Liver (tissue), 9 donors: ENCODE data around the gene STK17B. TPM values are rescaled to one million over a fixed set of nuclear protein-coding genes. Genes with fewer than 3 reads are reported as not detected.

Experiments used
- DNase-seq: peaks from one replicate; pipeline ENCODE4 v3.0.0-alpha.2; 2017; ENCODE audit warnings: low spot score
- H3K27ac ChIP-seq, 2 donors: one replicate each; pipeline ENCODE4 v1.7.0; 2013; ENCODE audit warnings: inconsistent platforms in 2 of 2, low read length in 2 of 2, control low read depth in 1 of 2, low read depth in 1 of 2, mild to moderate bottlenecking in 1 of 2
- H3K27me3 ChIP-seq, 4 donors: one replicate each; pipeline versions ENCODE4 v1.6.1 to v1.7.0; 2013; ENCODE audit warnings: low read length in 3 of 4, inconsistent platforms in 1 of 4, mild to moderate bottlenecking in 1 of 4, moderate library complexity in 1 of 4; ENCODE audit not compliant: control insufficient read depth in 4 of 4, insufficient read depth in 4 of 4
- H3K36me3 ChIP-seq, 4 donors: one replicate each; pipeline versions ENCODE4 v1.6.1 to v1.7.0; 2013; ENCODE audit warnings: low read length in 3 of 4, mild to moderate bottlenecking in 3 of 4, low read depth in 1 of 4, moderate library complexity in 1 of 4; ENCODE audit not compliant: control insufficient read depth in 4 of 4, insufficient read depth in 3 of 4
- H3K4me1 ChIP-seq, 4 donors: one replicate each; pipeline versions ENCODE4 v1.6.1 to v1.7.0; 2013; ENCODE audit warnings: low read length in 3 of 4, mild to moderate bottlenecking in 3 of 4, moderate library complexity in 1 of 4; ENCODE audit not compliant: control insufficient read depth in 4 of 4, insufficient read depth in 4 of 4
- H3K4me3 ChIP-seq, 3 donors: one replicate each; pipeline versions ENCODE4 v1.6.1 to v1.7.0; 2013; ENCODE audit warnings: low read length in 3 of 3, control low read depth in 1 of 3, low read depth in 1 of 3, mild to moderate bottlenecking in 1 of 3
- H3K9ac ChIP-seq, 2 donors: one replicate each; pipeline ENCODE4 v1.7.0; 2013; ENCODE audit warnings: low read length in 2 of 2, mild to moderate bottlenecking in 2 of 2, moderate library complexity in 2 of 2, control low read depth in 1 of 2, low read depth in 1 of 2
- H3K9me3 ChIP-seq, 4 donors: one replicate each; pipeline versions ENCODE4 v1.6.1 to v1.7.0; 2013; ENCODE audit warnings: low read length in 3 of 4; ENCODE audit not compliant: control insufficient read depth in 4 of 4
- EGR1 ChIP-seq, 2 donors: IDR thresholded peaks; 2 replicates each; pipeline ENCODE4 v1.6.1; 2016 to 2018; ENCODE audit warnings: antibody characterized with exemption in 2 of 2, low read depth in 2 of 2
- FOXA1 ChIP-seq: IDR thresholded peaks from 2 replicates; pipeline ENCODE4 v1.6.1; 2016; ENCODE audit warnings: antibody characterized with exemption
- FOXA2 ChIP-seq: IDR thresholded peaks from 2 replicates; pipeline ENCODE4 v1.6.1; 2016; ENCODE audit warnings: antibody characterized with exemption
- GABPA ChIP-seq, 2 donors: IDR thresholded peaks in 1 of 2; conservative IDR thresholded peaks in 1 of 2; 2 replicates each; pipeline ENCODE4 v1.6.1; 2016; ENCODE audit warnings: antibody characterized with exemption in 2 of 2, mild to moderate bottlenecking in 1 of 2, moderate library complexity in 1 of 2
- HNF4A ChIP-seq, 2 donors: conservative IDR thresholded peaks; 2 replicates each; pipeline ENCODE4 v1.6.1; 2016; ENCODE audit warnings: antibody characterized with exemption in 2 of 2, mild to moderate bottlenecking in 2 of 2
- HNF4G ChIP-seq: IDR thresholded peaks from 2 replicates; pipeline ENCODE4 v1.6.1; 2016; ENCODE audit warnings: antibody characterized with exemption
- JUND ChIP-seq, 2 donors: IDR thresholded peaks; 2 replicates each; pipeline ENCODE4 v1.6.1; 2016; ENCODE audit warnings: antibody characterized with exemption in 2 of 2
- NR2F2 ChIP-seq: IDR thresholded peaks from 2 replicates; pipeline ENCODE4 v1.6.1; 2016; ENCODE audit warnings: antibody characterized with exemption
- RAD21 ChIP-seq, 2 donors: IDR thresholded peaks; 2 replicates each; pipeline ENCODE4 v1.6.1; 2016; ENCODE audit warnings: antibody characterized with exemption in 2 of 2, mild to moderate bottlenecking in 2 of 2
- REST ChIP-seq: IDR thresholded peaks from 2 replicates; pipeline ENCODE4 v1.6.1; 2016; ENCODE audit warnings: antibody characterized with exemption, mild to moderate bottlenecking
- SP1 ChIP-seq: IDR thresholded peaks from 2 replicates; pipeline ENCODE4 v1.6.1; 2018; ENCODE audit warnings: antibody characterized with exemption, mild to moderate bottlenecking
- TAF1 ChIP-seq: conservative IDR thresholded peaks from 2 replicates; pipeline ENCODE4 v1.6.1; 2016; ENCODE audit warnings: antibody characterized with exemption, mild to moderate bottlenecking
- WGBS: extraction: QIAGEN DNeasy Blood & Tissue Kit; methylation state at CpG from one replicate; pipeline ENCODE4 v1.1.7; 2013; 5-methylcytosine and 5-hydroxymethylcytosine counted together
- polyA plus RNA-seq, 2 donors: library from polyadenylated mRNA; stranded (reverse) in 1 of 2; unstranded in 1 of 2; fragments of 200-250 nt in 1 of 2; fragments of >200 nt in 1 of 2; fragmentation: Nextera tagmentation in 1 of 2; extraction: Ambion mirVana in 1 of 2; gene quantifications; one replicate each; pipeline versions ENCODE4 v1.2.1 to v1.2.3, GENCODE V29; 2013 to 2015
- total RNA-seq, 2 donors: library from RNA; depleted of rRNA; stranded (reverse); fragments of >200 nt; gene quantifications; one replicate each; pipeline ENCODE4 v1.2.3, GENCODE V29; 2014
- TF ChIP-seq, protein P1 (sequence below): fragments of 150-350 bp; IDR thresholded peaks from 2 replicates; pipeline ENCODE4 v1.5.1; 2017; ENCODE audit warnings: improper control_type of control experiment, low read depth, low read length; ENCODE audit not compliant: missing input control
- TF ChIP-seq, protein P2 (sequence below): IDR thresholded peaks from 2 replicates; pipeline ENCODE4 v1.6.1; 2016; ENCODE audit warnings: antibody characterized with exemption
- donor health status: healthy.
- donor health status: healthy.
- donor health status: healthy.
- donor health status: healthy.
- donor health status: healthy.

The STK17B gene
- total and polyA plus RNA-seq, 4 donors, result 1.0 to 21.8 (median 4.6) TPM

DNA sequence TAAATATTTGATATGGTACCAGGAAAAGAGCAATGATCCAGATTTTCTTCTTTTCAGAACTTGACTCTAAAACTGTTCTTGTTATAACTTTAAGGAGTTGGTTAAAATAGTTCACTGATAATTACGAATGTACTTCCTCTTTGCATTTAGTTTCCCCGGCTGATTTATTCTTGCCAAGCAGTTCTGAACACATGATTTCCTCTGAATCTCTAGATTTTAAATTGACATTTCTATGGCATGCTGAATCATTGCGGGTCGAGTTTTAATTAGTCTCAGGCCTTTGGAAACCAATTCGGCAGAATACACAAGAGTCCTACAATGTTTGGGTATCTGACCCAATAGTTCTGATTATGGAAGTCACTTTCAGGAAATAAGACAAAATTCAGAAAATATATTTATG lies 65.4 kb downstream of the STK17B start:
- H3K9ac ChIP-seq, result no peak overlapping the region
- DNase-seq, result no peak
- no peaks in the 10 kb centered on the region for H3K4me1 ChIP-seq
- no peak overlapping the region for H3K27ac ChIP-seq
- WGBS, result 69% methylated on average over 5 of the region's 5 CpGs
- H3K9me3 ChIP-seq, result no peaks in the 10 kb centered on the region
- H3K4me3 ChIP-seq, result no peak overlapping the region
- no peaks in the 10 kb centered on the region for H3K27me3 ChIP-seq
- no peaks in the 10 kb centered on the region for H3K36me3 ChIP-seq
- TF ChIP-seq HNF4G (no peak), JUND (IDR thresholded peaks at IDR 0.05) (no peak), EGR1 (IDR thresholded peaks at IDR 0.05; ENCODE audit: low read depth in 2 of 2) (no peak), NR2F2 (no peak)

DNA sequence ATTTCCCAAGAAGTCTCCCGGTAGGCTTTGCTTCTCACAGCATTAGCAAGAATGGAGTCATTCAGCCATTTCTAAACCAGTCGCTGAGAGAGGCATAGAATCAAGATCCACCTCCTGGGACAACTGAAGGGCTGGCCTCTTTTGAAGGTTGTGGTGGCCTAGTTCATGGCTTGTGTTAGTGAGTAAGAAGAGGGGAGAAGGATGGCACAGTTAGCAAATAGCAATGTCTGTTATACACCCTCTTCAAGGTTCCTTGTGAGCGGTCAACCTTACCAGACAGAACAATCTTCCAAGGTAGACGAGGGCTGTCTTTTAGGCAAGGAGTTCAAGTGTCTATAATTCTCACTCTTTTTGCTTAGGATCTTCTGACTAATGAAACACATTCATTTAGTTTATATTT lies 67.3 kb downstream of the STK17B start:
- Histone ChIP-seq H3K27me3 (no peaks in the 10 kb centered on the region), H3K4me1 (no peaks in the 10 kb centered on the region), H3K4me3 (no peak overlapping the region), H3K27ac (no peak overlapping the region), H3K9me3 (no peaks in the 10 kb centered on the region), H3K9ac (no peak overlapping the region), H3K36me3 (no peaks in the 10 kb centered on the region)
- DNase-seq, result no peak
- TF ChIP-seq HNF4G (no peak), EGR1 (IDR thresholded peaks at IDR 0.05; ENCODE audit: low read depth in 2 of 2) (no peak)
- 94% methylated on average over 4 of the region's 4 CpGs for WGBS

DNA sequence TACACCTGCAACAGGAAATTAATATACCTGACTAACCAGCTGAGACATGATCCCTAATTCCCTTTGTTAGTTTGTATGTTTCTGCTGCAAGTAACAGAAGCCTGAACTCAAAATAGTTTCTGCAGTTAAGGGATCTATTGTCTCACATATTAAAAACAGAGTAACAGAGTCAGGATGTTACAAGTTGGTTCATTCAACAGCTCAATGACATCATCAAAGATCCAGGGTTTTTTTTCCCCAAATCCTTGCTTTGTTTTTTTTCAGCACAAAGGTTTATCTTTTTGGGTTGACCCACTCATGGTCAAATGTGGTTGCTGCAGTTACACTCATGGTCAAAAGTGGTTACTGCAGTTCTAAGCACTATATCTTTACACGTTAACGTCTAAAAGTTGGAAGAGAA lies 67.8 kb downstream of the STK17B start:
- Histone ChIP-seq H3K9ac (no peak overlapping the region), H3K4me3 (no peak overlapping the region), H3K27me3 (no peaks in the 10 kb centered on the region), H3K36me3 (no peaks in the 10 kb centered on the region), H3K4me1 (no peaks in the 10 kb centered on the region), H3K27ac (no peak overlapping the region), H3K9me3 (no peaks in the 10 kb centered on the region)
- no peak for DNase-seq
- 92% methylated on average over 2 of the region's 2 CpGs for WGBS
- TF ChIP-seq RAD21 (IDR thresholded peaks at IDR 0.05), result no peak
- TF ChIP-seq FOXA1, result no peak
- no peak for TF ChIP-seq NR2F2
- TF ChIP-seq, protein P1, sequence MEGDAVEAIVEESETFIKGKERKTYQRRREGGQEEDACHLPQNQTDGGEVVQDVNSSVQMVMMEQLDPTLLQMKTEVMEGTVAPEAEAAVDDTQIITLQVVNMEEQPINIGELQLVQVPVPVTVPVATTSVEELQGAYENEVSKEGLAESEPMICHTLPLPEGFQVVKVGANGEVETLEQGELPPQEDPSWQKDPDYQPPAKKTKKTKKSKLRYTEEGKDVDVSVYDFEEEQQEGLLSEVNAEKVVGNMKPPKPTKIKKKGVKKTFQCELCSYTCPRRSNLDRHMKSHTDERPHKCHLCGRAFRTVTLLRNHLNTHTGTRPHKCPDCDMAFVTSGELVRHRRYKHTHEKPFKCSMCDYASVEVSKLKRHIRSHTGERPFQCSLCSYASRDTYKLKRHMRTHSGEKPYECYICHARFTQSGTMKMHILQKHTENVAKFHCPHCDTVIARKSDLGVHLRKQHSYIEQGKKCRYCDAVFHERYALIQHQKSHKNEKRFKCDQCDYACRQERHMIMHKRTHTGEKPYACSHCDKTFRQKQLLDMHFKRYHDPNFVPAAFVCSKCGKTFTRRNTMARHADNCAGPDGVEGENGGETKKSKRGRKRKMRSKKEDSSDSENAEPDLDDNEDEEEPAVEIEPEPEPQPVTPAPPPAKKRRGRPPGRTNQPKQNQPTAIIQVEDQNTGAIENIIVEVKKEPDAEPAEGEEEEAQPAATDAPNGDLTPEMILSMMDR, result no peak
- no peak for TF ChIP-seq FOXA2
- TF ChIP-seq, protein P2, sequence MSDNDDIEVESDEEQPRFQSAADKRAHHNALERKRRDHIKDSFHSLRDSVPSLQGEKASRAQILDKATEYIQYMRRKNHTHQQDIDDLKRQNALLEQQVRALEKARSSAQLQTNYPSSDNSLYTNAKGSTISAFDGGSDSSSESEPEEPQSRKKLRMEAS, result no peak
- no peak for TF ChIP-seq JUND (IDR thresholded peaks at IDR 0.05)

GRCh38 chr2:196101325-196101991 lies 69.9 kb downstream of the STK17B start:
- Histone ChIP-seq H3K27me3 (no peaks in the 10 kb centered on the region), H3K27ac (no peak overlapping the region), H3K36me3 (no peaks in the 10 kb centered on the region), H3K4me3 (no peak overlapping the region), H3K9ac (no peak overlapping the region), H3K9me3 (no peaks in the 10 kb centered on the region), H3K4me1 (no peaks in the 10 kb centered on the region)
- WGBS, result 56% methylated on average over 6 of the region's 6 CpGs
- no peak for TF ChIP-seq FOXA1
- no peak for TF ChIP-seq NR2F2
- no peak for TF ChIP-seq SP1
- no peak for TF ChIP-seq REST
- TF ChIP-seq, protein P1, result no peak
- no peak for TF ChIP-seq GABPA (IDR thresholded peaks at IDR 0.05 in 1 of 2, conservative IDR thresholded peaks at IDR 0.05 in 1 of 2)
- no peak for TF ChIP-seq HNF4A (conservative IDR thresholded peaks at IDR 0.05)
- TF ChIP-seq HNF4G, result no peak
- no peak for TF ChIP-seq TAF1
- no peak for DNase-seq
